ENCODE results near the gene GPC6.
A peak's percentile ranks its signal among the peaks of the same experiment; 100 is the strongest.

Gene GPC6

GRCh38 chr13:93794197-93794885 is 567.7 kb downstream of the GPC6 start:
- peak in 2 of 5 experiments; percentile 14 to 79 for DNase-seq

GRCh38 chr13:93797463-93797862 is 570.9 kb downstream of the GPC6 start:
- DNase-seq, result no peak

- no peak for DNase-seq
Measured at GRCh38 chr13:93800342-93800741, 573.7 kb downstream of the GPC6 start.

GRCh38 chr13:93805736-93806135 is 579.1 kb downstream of the GPC6 start:
- no peak for DNase-seq

GRCh38 chr13:93806861-93807260 is 580.3 kb downstream of the GPC6 start:
- DNase-seq, result no peak

- DNase-seq, result no peak
Measured at GRCh38 chr13:93810264-93810663, 583.7 kb downstream of the GPC6 start.

- no peak for DNase-seq
Measured at GRCh38 chr13:93811071-93811737, 584.6 kb downstream of the GPC6 start.

- DNase-seq, result no peak
Measured at GRCh38 chr13:93811738-93812112, 585.1 kb downstream of the GPC6 start.

GRCh38 chr13:93814658-93815057 is 588.1 kb downstream of the GPC6 start:
- no peak for DNase-seq

GRCh38 chr13:93818345-93818744 is 591.7 kb downstream of the GPC6 start:
- no peak for DNase-seq

- DNase-seq, result no peak
Measured at GRCh38 chr13:93819331-93819890, 592.8 kb downstream of the GPC6 start.

GRCh38 chr13:93824286-93824685 is 597.7 kb downstream of the GPC6 start:
- DNase-seq, result no peak

- DNase-seq, result no peak
Measured at GRCh38 chr13:93834051-93834450, 607.4 kb downstream of the GPC6 start.

- DNase-seq, result no peak
Measured at GRCh38 chr13:93843082-93843481, 616.5 kb downstream of the GPC6 start.

- peak in 1 of 5 experiments; percentile 1 for DNase-seq
Measured at GRCh38 chr13:93847162-93847561, 620.6 kb downstream of the GPC6 start.

- no peak for DNase-seq
Measured at GRCh38 chr13:93848247-93848646, 621.6 kb downstream of the GPC6 start.

- DNase-seq, result no peak
Measured at GRCh38 chr13:93851236-93851635, 624.6 kb downstream of the GPC6 start.

- DNase-seq, result no peak
Measured at GRCh38 chr13:93853912-93854311, 627.3 kb downstream of the GPC6 start.

GRCh38 chr13:93857126-93857525 is 630.5 kb downstream of the GPC6 start:
- DNase-seq, result no peak

- no peak for DNase-seq
Measured at GRCh38 chr13:93859716-93860115, 633.1 kb downstream of the GPC6 start.

- DNase-seq, result no peak
Measured at GRCh38 chr13:93861818-93862217, 635.2 kb downstream of the GPC6 start.

GRCh38 chr13:93862259-93862658 is 635.7 kb downstream of the GPC6 start:
- no peak for DNase-seq

GRCh38 chr13:93865235-93865634 is 638.6 kb downstream of the GPC6 start:
- DNase-seq, result no peak

- no peak for DNase-seq
Measured at GRCh38 chr13:93867481-93867880, 640.9 kb downstream of the GPC6 start.
